Measurements from ENCODE around the gene COL4A1.

The COL4A1 gene

GRCh38 chr13:110259651-110260050 is 47.3 kb downstream of the COL4A1 start:
- Histone ChIP-seq H3K9me3 (ENCODE audit: low read length) (no peaks in the 10 kb centered on the region), H3K4me2 (ENCODE audit: low read length) (no peak overlapping the region), H3K27me3 (ENCODE audit: insufficient read depth, low read length) (no peaks in the 10 kb centered on the region), H3K9ac (ENCODE audit: low read length) (no peak overlapping the region), H4K20me1 (ENCODE audit: insufficient read depth, low read length) (no peaks in the 10 kb centered on the region), H3F3A (ENCODE audit: insufficient read depth, low read length) (no peaks in the 10 kb centered on the region), H3K4me1 (ENCODE audit: insufficient read depth, low read length, severe bottlenecking) (no peaks in the 10 kb centered on the region), H3K4me3 (ENCODE audit: low read depth, low read length, poor library complexity, severe bottlenecking) (no peak overlapping the region), H3K27ac (ENCODE audit: low read depth, low read length, poor library complexity, severe bottlenecking) (no peak overlapping the region), H3K79me2 (ENCODE audit: insufficient read depth, low read length) (no peaks in the 10 kb centered on the region), H3K9me2 (ENCODE audit: low read depth, low read length) (no peaks in the 10 kb centered on the region), H2AFZ (ENCODE audit: low read length) (no peak overlapping the region), H3K36me3 (ENCODE audit: insufficient read depth, low read length) (no peaks in the 10 kb centered on the region)
- no peak for TF ChIP-seq EZH2 (IDR thresholded peaks at IDR 0.05; ENCODE audit: borderline replicate concordance, low read length)
- TF ChIP-seq CTCF (IDR thresholded peaks at IDR 0.05; ENCODE audit: low read length) = no peak

- Histone ChIP-seq H3K27me3 (ENCODE audit: insufficient read depth, low read length) (no peaks in the 10 kb centered on the region), H3K27ac (ENCODE audit: low read depth, low read length, poor library complexity, severe bottlenecking) (no peak overlapping the region), H3F3A (ENCODE audit: insufficient read depth, low read length) (no peaks in the 10 kb centered on the region), H3K9me3 (ENCODE audit: low read length) (no peaks in the 10 kb centered on the region), H3K9ac (ENCODE audit: low read length) (no peak overlapping the region), H3K79me2 (ENCODE audit: insufficient read depth, low read length) (no peaks in the 10 kb centered on the region), H4K20me1 (ENCODE audit: insufficient read depth, low read length) (no peaks in the 10 kb centered on the region), H3K9me2 (ENCODE audit: low read depth, low read length) (no peaks in the 10 kb centered on the region), H3K36me3 (ENCODE audit: insufficient read depth, low read length) (no peaks in the 10 kb centered on the region), H3K4me2 (ENCODE audit: low read length) (no peak overlapping the region), H3K4me1 (ENCODE audit: insufficient read depth, low read length, severe bottlenecking) (no peaks in the 10 kb centered on the region), H2AFZ (ENCODE audit: low read length) (no peak overlapping the region), H3K4me3 (ENCODE audit: low read depth, low read length, poor library complexity, severe bottlenecking) (no peak overlapping the region)
- TF ChIP-seq EZH2 (IDR thresholded peaks at IDR 0.05; ENCODE audit: borderline replicate concordance, low read length) = no peak
- TF ChIP-seq CTCF (IDR thresholded peaks at IDR 0.05; ENCODE audit: low read length) = no peak
These were observed 47.9 kb downstream of the COL4A1 start for GRCh38 chr13:110258876-110259631.

GRCh38 chr13:110257408-110257807 is 49.5 kb downstream of the COL4A1 start:
- H3K79me2 ChIP-seq (ENCODE audit: insufficient read depth, low read length) = no peaks in the 10 kb centered on the region
- no peaks in the 10 kb centered on the region for H4K20me1 ChIP-seq (ENCODE audit: insufficient read depth, low read length)
- H3K36me3 ChIP-seq (ENCODE audit: insufficient read depth, low read length) = no peaks in the 10 kb centered on the region
- H3K9ac ChIP-seq (ENCODE audit: low read length) = no peak overlapping the region
- H3K4me2 ChIP-seq (ENCODE audit: low read length) = no peak overlapping the region
- H3K4me3 ChIP-seq (ENCODE audit: low read depth, low read length, poor library complexity, severe bottlenecking) = no peak overlapping the region
- H2AFZ ChIP-seq (ENCODE audit: low read length) = no peak overlapping the region
- no peaks in the 10 kb centered on the region for H3K9me2 ChIP-seq (ENCODE audit: low read depth, low read length)
- H3K4me1 ChIP-seq (ENCODE audit: insufficient read depth, low read length, severe bottlenecking) = no peaks in the 10 kb centered on the region
- H3K9me3 ChIP-seq (ENCODE audit: low read length) = no peaks in the 10 kb centered on the region
- no peaks in the 10 kb centered on the region for H3K27me3 ChIP-seq (ENCODE audit: insufficient read depth, low read length)
- TF ChIP-seq EZH2 (IDR thresholded peaks at IDR 0.05; ENCODE audit: borderline replicate concordance, low read length) (no peak), CTCF (IDR thresholded peaks at IDR 0.05; ENCODE audit: low read length) (no peak)
- H3F3A ChIP-seq (ENCODE audit: insufficient read depth, low read length) = no peaks in the 10 kb centered on the region
- H3K27ac ChIP-seq (ENCODE audit: low read depth, low read length, poor library complexity, severe bottlenecking) = no peak overlapping the region

Measured in OCI-LY1 (cell line).